ENCODE data around the gene SMTN. TPM values are rescaled to one million over a fixed set of nuclear protein-coding genes. Genes with fewer than 3 reads are reported as not detected.

Gene SMTN
- total RNA-seq, result 14.1 TPM

GRCh38 chr22:31080848-31081649 lies at the start of gene SMTN:
Gene SMTN, plus strand, starts transcription at chr22:31081318. Its CDS starts 1,941 bp downstream, at chr22:31083259.

GRCh38 chr22:31107178-31107893 lies 26.2 kb downstream of the SMTN start, which contains the start of gene SELENOM:
Gene SELENOM, minus strand, starts transcription at chr22:31107568. Its CDS starts 63 bp downstream, at chr22:31107505.

GRCh38 chr22:31122532-31123291 lies 41.6 kb downstream of the SMTN start, which contains the start of gene INPP5J:
Gene INPP5J, plus strand, starts transcription at chr22:31122966. Its CDS starts 49 bp downstream, at chr22:31123015.

DNA sequence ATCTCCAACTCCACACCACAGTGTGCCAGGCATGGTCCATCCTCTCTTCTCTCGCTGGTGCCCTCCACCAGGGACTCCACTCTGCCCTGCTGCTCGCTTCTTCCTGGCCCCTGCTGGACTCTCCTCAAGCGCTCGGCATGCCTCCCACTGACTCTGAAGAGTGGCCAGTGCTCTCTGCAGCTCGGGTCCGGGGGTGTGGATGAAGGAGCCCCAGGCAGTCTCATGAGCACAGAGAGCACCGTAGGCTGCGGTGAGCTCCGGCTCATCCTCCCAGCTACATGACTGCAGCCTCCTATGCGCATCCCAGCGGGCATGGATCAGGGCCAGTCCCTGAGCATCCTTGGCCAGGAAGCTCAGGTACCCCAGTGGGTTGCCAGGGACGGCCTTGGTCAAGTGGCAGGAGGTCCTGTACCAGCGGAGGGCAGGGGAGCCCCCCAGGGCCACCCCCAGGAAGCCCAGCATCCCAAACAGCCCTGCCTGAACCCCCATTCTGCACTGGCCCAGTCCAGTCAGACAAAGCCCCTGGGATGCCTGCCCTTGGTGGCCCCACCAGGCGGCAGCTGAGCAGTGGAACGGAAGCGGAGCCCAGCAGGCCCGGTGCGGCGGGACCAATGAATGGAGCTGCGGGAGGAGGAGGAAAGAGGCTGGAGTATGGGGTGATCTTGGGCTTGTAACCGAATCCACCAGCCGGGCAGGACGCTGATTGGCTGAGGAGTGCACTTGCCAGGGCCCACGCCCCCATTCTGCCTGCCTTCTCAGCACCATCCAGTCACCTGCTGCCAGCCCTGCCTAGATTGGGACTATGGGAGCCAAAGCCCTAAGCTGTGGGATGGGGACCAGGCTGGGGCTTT lies 59.0 kb downstream of the SMTN start, which contains the start of gene PLA2G3:
Gene PLA2G3 (minus strand): TSS at position 643 of the 851 bp plus-strand sequence. CDS start 154 bp downstream, at position 489.

Other genes with a start within 250 kb of the SMTN start
- 35.4 TPM for gene MORC2, start 112.5 kb upstream of the SMTN start, total RNA-seq
- gene TUG1, start 112.1 kb upstream of the SMTN start, total RNA-seq, result 129 TPM
- gene SELENOM, start 26.2 kb downstream of the SMTN start, total RNA-seq, result 10.6 TPM
- gene INPP5J, start 41.6 kb downstream of the SMTN start, total RNA-seq, result 3.1 TPM
- not detected for gene PLA2G3, start 59.2 kb downstream of the SMTN start, total RNA-seq
- 31.6 TPM for gene RNF185, start 78.9 kb downstream of the SMTN start, total RNA-seq
- 29.1 TPM for gene LIMK2, start 131.0 kb downstream of the SMTN start, total RNA-seq
- gene PIK3IP1, start 211.2 kb downstream of the SMTN start, total RNA-seq, result 21.6 TPM